HepG2 (cell line): ENCODE measurements around the gene MSI2. TPM values are rescaled to one million over a fixed set of nuclear protein-coding genes. Genes with fewer than 3 reads are reported as not detected.
A peak's percentile ranks its signal among the peaks of the same experiment; 100 is the strongest.

Experiments
- ARID4A ChIP-seq: sonication (generic); formaldehyde crosslinking; IDR thresholded peaks from 2 replicates; pipeline ENCODE4 v1.5.0; 2020; ENCODE audit warnings: mild to moderate bottlenecking, missing genetic modification reagents, borderline replicate concordance
- BATF2 ChIP-seq: sonication (generic); formaldehyde crosslinking; IDR thresholded peaks from 2 replicates; pipeline ENCODE4 v1.8.0; 2022; ENCODE audit warnings: mild to moderate bottlenecking, missing genetic modification reagents, moderate library complexity
- FOXK2 ChIP-seq: fragments of 450-650 bp; IDR thresholded peaks from 2 replicates; pipeline ENCODE4 v1.6.1; 2016
- HHEX ChIP-seq: IDR thresholded peaks from 2 replicates; pipeline ENCODE4 v1.6.1; 2016; ENCODE audit warnings: control low read depth
- HIVEP1 ChIP-seq: sonication (generic); formaldehyde crosslinking; IDR thresholded peaks from 2 replicates; pipeline ENCODE4 v1.4.0; 2020; ENCODE audit warnings: mild to moderate bottlenecking, missing genetic modification reagents
- MZF1 ChIP-seq: sonication (generic); formaldehyde crosslinking; IDR thresholded peaks from 2 replicates; pipeline ENCODE4 v1.8.1; 2023; ENCODE audit warnings: mild to moderate bottlenecking, missing genetic modification reagents, borderline replicate concordance
- SALL2 ChIP-seq: sonication (generic); formaldehyde crosslinking; IDR thresholded peaks from 2 replicates; pipeline ENCODE4 v1.8.1; 2023; ENCODE audit warnings: mild to moderate bottlenecking, missing genetic modification reagents, inconsistent platforms
- SKI ChIP-seq: fragments of 450-650 bp; IDR thresholded peaks from one replicate; pipeline ENCODE4 v1.6.1; 2018; ENCODE audit warnings: mild to moderate bottlenecking; ENCODE audit not compliant: partially characterized antibody
- SMC3 ChIP-seq: IDR thresholded peaks from 2 replicates; pipeline ENCODE4 v1.6.1; 2011; ENCODE audit warnings: low read length, improper control_type of control experiment
- TFE3 ChIP-seq: IDR thresholded peaks from 2 replicates; pipeline ENCODE4 v1.6.1; 2016
- YEATS4 ChIP-seq: sonication (generic); formaldehyde crosslinking; IDR thresholded peaks from 2 replicates; pipeline ENCODE4 v1.4.0; 2020; ENCODE audit warnings: missing genetic modification reagents, borderline replicate concordance
- ZFP90 ChIP-seq: sonication (generic); formaldehyde crosslinking; IDR thresholded peaks from 2 replicates; pipeline ENCODE4 v1.8.0; 2022; ENCODE audit warnings: missing genetic modification reagents, mild to moderate bottlenecking, inconsistent platforms, borderline replicate concordance
- ZGPAT ChIP-seq: IDR thresholded peaks from 2 replicates; pipeline ENCODE4 v1.6.1; 2016; ENCODE audit warnings: mild to moderate bottlenecking
- ZMYM3 ChIP-seq: sonication (generic); formaldehyde crosslinking; IDR thresholded peaks from 2 replicates; pipeline ENCODE4 v1.5.1; 2020; ENCODE audit warnings: mild to moderate bottlenecking, missing genetic modification reagents
- ZNF282 ChIP-seq: fragments of 450-650 bp; IDR thresholded peaks from 2 replicates; pipeline ENCODE4 v1.6.1; 2018; ENCODE audit not compliant: partially characterized antibody
- ZNF333 ChIP-seq: sonication (generic); formaldehyde crosslinking; IDR thresholded peaks from 2 replicates; pipeline ENCODE4 v1.4.0; 2020; ENCODE audit warnings: mild to moderate bottlenecking, missing genetic modification reagents, borderline replicate concordance
- ZNF335 ChIP-seq: sonication (generic); formaldehyde crosslinking; IDR thresholded peaks from 2 replicates; pipeline ENCODE4 v1.4.0; 2020; ENCODE audit warnings: missing genetic modification reagents
- ZNF644 ChIP-seq: IDR thresholded peaks from 2 replicates; pipeline ENCODE4 v1.6.1; 2016; ENCODE audit warnings: low read depth
- ZNF75D ChIP-seq: sonication (generic); formaldehyde crosslinking; IDR thresholded peaks from 2 replicates; pipeline ENCODE4 v1.8.1; 2023; ENCODE audit warnings: missing genetic modification reagents, mild to moderate bottlenecking, borderline replicate concordance
- ZNF768 ChIP-seq: sonication (generic); formaldehyde crosslinking; IDR thresholded peaks from 2 replicates; pipeline ENCODE4 v1.4.0; 2020; ENCODE audit warnings: missing genetic modification reagents
- ZNF790 ChIP-seq: sonication (generic); formaldehyde crosslinking; IDR thresholded peaks from 2 replicates; pipeline ENCODE4 v1.8.0; 2022; ENCODE audit warnings: missing genetic modification reagents, mild to moderate bottlenecking, borderline replicate concordance
- ZNF879 ChIP-seq: sonication (generic); formaldehyde crosslinking; IDR thresholded peaks from 2 replicates; pipeline ENCODE4 v1.8.1; 2023; ENCODE audit warnings: missing genetic modification reagents
- ZSCAN9 ChIP-seq: IDR thresholded peaks from 2 replicates; pipeline ENCODE4 v1.6.1; 2016; ENCODE audit warnings: borderline replicate concordance
- polyA plus RNA-seq, 8 experiments: library from polyadenylated mRNA; depleted of rRNA in 3 of 8; stranded (reverse) in 7 of 8; unstranded in 1 of 8; fragments of >200 nt; fragmentation: Illumina TruSeq in 4 of 8; extraction: Trizol in 4 of 8; gene quantifications; 2 replicates each; pipeline versions ENCODE4 v1.2.1 to v1.2.3, GENCODE V29; 2011 to 2016; ENCODE audit warnings: low read depth in 4 of 8, missing spikeins in 1 of 8, mixed read lengths in 1 of 8; ENCODE audit not compliant: insufficient read depth in 1 of 8
- total RNA-seq, 5 experiments: library from RNA; depleted of rRNA; stranded (reverse); fragments of >200 nt; fragmentation: Illumina TruSeq; extraction: Trizol; gene quantifications; 2 replicates each; pipeline ENCODE4 v1.2.3, GENCODE V29; 2016; ENCODE audit warnings: low read depth in 1 of 5

The MSI2 gene
- total and polyA plus RNA-seq, 2 of the 13 experiments (the other 11 are each of a cell fraction or from before 2014, with no cell fraction given): 77.5 to 78.4 TPM

GRCh38 chr17:57517632-57518456 lies 261.5 kb downstream of the MSI2 start (continued):
- peak; percentile 99 for TF ChIP-seq ZGPAT
- peak; percentile 92 for TF ChIP-seq ZMYM3
- TF ChIP-seq ZNF879 (CRISPR knock-in tag): no peak
- no peak for TF ChIP-seq FOXK2
- no peak for TF ChIP-seq SALL2 (CRISPR knock-in tag)
- TF ChIP-seq SKI: peak; percentile 91
- TF ChIP-seq YEATS4: no peak; the same call in 1 of the 2 replicates
- no peak for TF ChIP-seq ZNF768 (CRISPR knock-in tag)
- no peak; the same call in 1 of the 2 replicates for TF ChIP-seq SMC3
- peak; percentile 95 for TF ChIP-seq ZNF644
- peak; percentile 84; the same call in 1 of the 2 replicates for TF ChIP-seq ARID4A (CRISPR knock-in tag)
- TF ChIP-seq HHEX (CRISPR knock-in tag): peak; percentile 79
- peak; percentile 84 for TF ChIP-seq TFE3 (CRISPR knock-in tag)
- no peak for TF ChIP-seq ZNF282
- peak; percentile 73; the same call in 1 of the 2 replicates for TF ChIP-seq ZSCAN9
- peak; percentile 43; the same call in 1 of the 2 replicates for TF ChIP-seq ZNF790
- TF ChIP-seq ZNF333 (CRISPR knock-in tag): no peak
- TF ChIP-seq MZF1 (CRISPR knock-in tag): no peak
- no peak for TF ChIP-seq BATF2
- TF ChIP-seq HIVEP1: peak; percentile 81; the same call in 1 of the 2 replicates
- no peak for TF ChIP-seq ZNF75D (CRISPR knock-in tag)
- no peak for TF ChIP-seq ZFP90 (CRISPR knock-in tag)
- no peak for TF ChIP-seq ZNF335
